AG04450 (cell line): ENCODE results near the gene WBP2. TPM values are rescaled to one million over a fixed set of nuclear protein-coding genes. Genes with fewer than 3 reads are reported as not detected.

ENCODE experiments used
- CTCF ChIA-PET: fragments of 300-600, 350-600 bp; formaldehyde crosslinking; extraction: SDS; loops from one replicate; lab custom pipeline; 2022; ENCODE audit warnings: antibody characterized with exemption, inconsistent platforms; lab: Charles Lee
- POLR2A ChIA-PET: fragments of 350-600 bp; formaldehyde crosslinking; extraction: SDS; loops from one replicate; lab custom pipeline; 2021; ENCODE audit warnings: antibody characterized with exemption, inconsistent platforms; lab: Yijun Ruan, JAX
- DNase-seq: peaks from one replicate; pipeline ENCODE4 v3.0.0-alpha.2; 2011; ENCODE audit warnings: low read depth, low spot score
- H3K27ac ChIP-seq: one replicate; pipeline ENCODE4 v1.5.1; 2012; ENCODE audit warnings: low read depth, low read length, control low read depth
- H3K27me3 ChIP-seq: one replicate; pipeline ENCODE4 v1.6.0; 2012; ENCODE audit warnings: low read length; ENCODE audit not compliant: control insufficient read depth, insufficient read depth
- H3K4me3 ChIP-seq: 2 replicates; pipeline ENCODE4 v1.5.1; 2011; ENCODE audit warnings: mild to moderate bottlenecking, low read depth, low read length, control low read depth
- H3K9me3 ChIP-seq: 2 replicates; pipeline ENCODE4 v1.5.1; 2012; ENCODE audit warnings: low read length; ENCODE audit not compliant: control insufficient read depth, insufficient read depth
- polyA minus RNA-seq: library from RNA; depleted of rRNA, polyadenylated mRNA; stranded (reverse); fragments of >200 nt; gene quantifications from 2 replicates; pipeline ENCODE4 v1.2.3, GENCODE V29; 2011; rRNA and poly(A)+ RNA removed
- polyA plus RNA-seq: library from polyadenylated mRNA; depleted of rRNA; stranded (reverse); fragments of >200 nt; gene quantifications from 2 replicates; pipeline ENCODE4 v1.2.3, GENCODE V29; 2011; rRNA removed
- TF ChIP-seq, protein P1 (sequence below): IDR thresholded peaks from 2 replicates; pipeline ENCODE4 v1.5.1; 2011; ENCODE audit warnings: low read depth, low read length, control low read depth, inconsistent platforms

WBP2 gene
- 33.3 and 35.3 TPM in 2 replicates for polyA plus RNA-seq
- 30.2 and 36.0 TPM in 2 replicates for polyA minus RNA-seq

DNA sequence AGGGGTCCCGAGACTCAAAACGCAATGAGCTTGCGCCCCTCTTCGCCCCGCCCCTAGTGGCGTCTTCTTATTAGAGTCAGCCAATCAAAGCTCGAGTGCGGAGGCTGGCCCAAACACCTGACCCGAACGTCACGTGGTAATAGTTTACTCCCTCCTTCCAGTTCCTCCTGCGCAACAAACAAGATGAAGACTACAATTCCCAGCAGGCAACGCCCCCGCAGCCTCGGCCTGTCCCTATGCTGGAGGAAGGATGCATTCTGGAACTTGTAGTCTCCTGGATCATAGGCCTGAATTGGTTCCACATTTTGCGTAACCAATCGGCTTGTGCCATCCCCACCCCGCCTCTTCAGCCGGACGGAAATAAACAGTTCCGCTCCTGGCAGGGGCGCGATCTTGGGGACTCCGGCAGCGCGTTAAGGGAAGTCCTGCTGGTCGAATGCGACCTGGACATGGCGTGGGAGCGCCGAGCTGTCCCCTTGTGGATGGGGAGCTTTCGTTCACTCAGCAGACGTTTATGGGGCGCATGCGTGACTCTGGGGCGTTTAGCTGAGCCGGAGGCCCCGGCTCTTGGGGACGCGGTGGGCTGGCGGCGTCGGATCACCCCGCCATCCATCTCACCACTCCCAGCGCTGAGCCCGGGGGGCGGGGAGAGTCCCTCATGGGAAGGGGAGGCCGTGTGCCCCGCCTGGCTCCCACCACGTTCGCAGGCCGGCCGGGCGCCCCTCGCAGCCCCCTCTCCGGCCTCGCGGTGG lies at the start of gene WBP2:
TSS of gene WBP2 (minus strand) at position 26 of the 752 bp plus-strand sequence. CDS start 38 bp downstream, outside the sequence.
- CTCF ChIA-PET = interaction anchor here (0.6 to 3.5 kb wide), 15 partner anchors 10 to 106 kb away, joined by 3 to 18 read pairs (median 4); no protein-coding TSS in a partner anchor
- H3K27ac ChIP-seq = peak within 1 kb of the TSS; percentile 90

DNA sequence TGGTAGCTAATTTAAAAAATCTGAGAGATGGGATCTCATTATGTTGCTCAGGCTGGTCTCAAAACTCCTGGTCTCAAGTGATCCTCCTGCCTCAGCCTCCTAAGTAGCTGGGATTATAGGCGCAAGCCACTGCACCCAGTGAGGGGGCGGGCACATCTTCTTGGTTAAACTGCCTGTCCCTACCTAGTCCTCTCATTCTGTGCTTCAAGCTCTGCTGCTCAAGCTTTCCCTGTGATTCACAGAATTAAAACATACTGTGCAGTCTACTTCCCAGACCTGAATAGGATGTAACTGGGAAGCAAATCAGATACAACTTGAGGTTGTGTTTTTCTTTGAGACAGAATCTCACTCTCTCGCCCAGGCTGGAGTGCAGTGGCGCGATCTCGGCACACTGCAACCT lies 47.3 kb upstream of the WBP2 start:
- Histone ChIP-seq H3K27ac (no peak overlapping the region), H3K27me3 (no peaks in the 10 kb centered on the region), H3K4me3 (no peak overlapping the region), H3K9me3 (no peaks in the 10 kb centered on the region; the same call in 1 of the 2 replicates)
- ChIA-PET CTCF (interaction anchor here (0.8 to 4.5 kb wide), 3 partner anchors 12 to 101 kb away, joined by 3 to 46 read pairs (median 3); partner anchors contain the start of gene CDK3), POLR2A (no interaction called here)
- no peak for DNase-seq
- TF ChIP-seq, protein P1, sequence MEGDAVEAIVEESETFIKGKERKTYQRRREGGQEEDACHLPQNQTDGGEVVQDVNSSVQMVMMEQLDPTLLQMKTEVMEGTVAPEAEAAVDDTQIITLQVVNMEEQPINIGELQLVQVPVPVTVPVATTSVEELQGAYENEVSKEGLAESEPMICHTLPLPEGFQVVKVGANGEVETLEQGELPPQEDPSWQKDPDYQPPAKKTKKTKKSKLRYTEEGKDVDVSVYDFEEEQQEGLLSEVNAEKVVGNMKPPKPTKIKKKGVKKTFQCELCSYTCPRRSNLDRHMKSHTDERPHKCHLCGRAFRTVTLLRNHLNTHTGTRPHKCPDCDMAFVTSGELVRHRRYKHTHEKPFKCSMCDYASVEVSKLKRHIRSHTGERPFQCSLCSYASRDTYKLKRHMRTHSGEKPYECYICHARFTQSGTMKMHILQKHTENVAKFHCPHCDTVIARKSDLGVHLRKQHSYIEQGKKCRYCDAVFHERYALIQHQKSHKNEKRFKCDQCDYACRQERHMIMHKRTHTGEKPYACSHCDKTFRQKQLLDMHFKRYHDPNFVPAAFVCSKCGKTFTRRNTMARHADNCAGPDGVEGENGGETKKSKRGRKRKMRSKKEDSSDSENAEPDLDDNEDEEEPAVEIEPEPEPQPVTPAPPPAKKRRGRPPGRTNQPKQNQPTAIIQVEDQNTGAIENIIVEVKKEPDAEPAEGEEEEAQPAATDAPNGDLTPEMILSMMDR = no peak

More for the DNA sequence above, at the start of gene WBP2:
- no peaks in the 10 kb centered on the region for H3K9me3 ChIP-seq
- no peaks in the 10 kb centered on the region for H3K27me3 ChIP-seq
- POLR2A ChIA-PET = interaction anchor here (0.5 to 2.1 kb wide), 18 partner anchors 9 to 285 kb away, joined by 3 to 21 read pairs (median 4); partner anchors contain the start of genes FBF1, MRPL38, TRIM47 and TRIM65
- H3K4me3 ChIP-seq = peak within 1 kb of the TSS; percentile 94
- TF ChIP-seq, protein P1 = peak; percentile 22; the same call in 1 of the 2 replicates
- peak; percentile 99 for DNase-seq

DNA sequence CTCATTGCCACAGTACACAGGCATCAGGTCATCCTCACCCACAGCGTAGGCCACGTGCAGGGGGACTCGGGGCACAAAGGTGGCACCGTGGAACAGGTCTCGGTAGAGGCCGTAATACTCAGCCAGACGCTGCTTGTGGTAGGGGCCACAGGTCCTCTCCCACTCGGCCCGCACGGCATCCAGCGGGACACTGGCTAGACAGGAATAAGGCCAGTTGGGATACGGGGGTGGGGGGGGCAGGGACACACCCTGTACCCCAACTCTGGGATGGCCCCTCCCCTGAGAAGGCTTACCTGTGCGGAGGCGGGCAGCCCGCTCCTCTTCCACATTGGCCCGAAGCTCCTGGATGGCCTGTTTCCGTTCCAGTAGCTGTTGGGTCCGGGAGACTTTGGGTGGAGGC lies 46.6 kb upstream of the WBP2 start:
- no peaks in the 10 kb centered on the region for H3K27me3 ChIP-seq
- H3K4me3 ChIP-seq = no peak overlapping the region
- TF ChIP-seq, protein P1 = no peak
- CTCF ChIA-PET = no interaction called here
- POLR2A ChIA-PET = no interaction called here
- H3K9me3 ChIP-seq = no peaks in the 10 kb centered on the region; the same call in 1 of the 2 replicates
- DNase-seq = no peak
- H3K27ac ChIP-seq = no peak overlapping the region

DNA sequence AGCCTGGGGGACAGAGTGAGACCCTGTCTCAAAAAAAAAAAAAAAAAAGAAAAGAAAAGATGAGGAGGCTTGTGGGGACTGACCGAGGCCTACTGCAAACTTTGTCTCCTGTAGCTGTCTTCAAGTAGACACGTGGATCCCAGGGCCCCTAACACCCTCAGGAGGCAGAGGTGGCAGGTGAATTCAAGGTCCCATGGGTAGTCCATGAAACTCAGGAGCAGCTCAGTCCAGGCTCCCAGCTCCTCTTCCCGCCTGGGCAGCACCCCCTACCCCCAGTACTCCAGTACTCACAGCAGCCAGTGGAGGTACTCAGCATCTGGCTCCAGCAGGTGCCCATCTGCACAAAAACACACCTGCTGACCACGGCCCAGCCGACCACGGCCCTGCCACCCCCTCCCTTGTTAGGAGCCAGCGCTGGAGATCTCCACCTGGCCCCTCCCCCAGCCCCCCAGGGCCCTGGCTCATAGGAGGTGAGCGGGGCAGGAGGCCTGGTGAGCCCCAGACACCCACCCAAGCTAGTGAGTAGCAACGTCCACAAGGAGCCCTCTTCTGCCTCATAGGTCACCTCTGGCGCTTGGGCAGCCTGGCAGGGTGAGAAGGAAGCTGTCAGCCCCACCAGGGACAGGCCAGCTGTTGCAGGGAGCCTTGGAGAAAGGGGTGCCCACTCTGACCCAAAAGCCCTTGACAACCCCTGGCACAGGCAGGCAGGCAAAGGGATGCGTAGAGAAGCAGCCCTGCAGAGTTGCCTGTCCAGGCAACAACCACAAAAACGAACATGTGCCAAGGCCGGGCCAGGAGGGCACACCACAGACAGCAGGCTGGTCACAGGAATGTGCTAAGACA lies 45.8 kb upstream of the WBP2 start:
- no peaks in the 10 kb centered on the region for H3K27me3 ChIP-seq
- H3K27ac ChIP-seq = no peak overlapping the region
- TF ChIP-seq, protein P1 = no peak
- H3K4me3 ChIP-seq = no peak overlapping the region
- H3K9me3 ChIP-seq = no peaks in the 10 kb centered on the region; the same call in 1 of the 2 replicates
- DNase-seq = no peak
- ChIA-PET CTCF (no interaction called here), POLR2A (interaction anchor here (0.7 kb wide), 1 partner anchor 69 kb away, joined by 4 read pairs; no protein-coding TSS in a partner anchor)
